Measurements from ENCODE around the gene PPP3R2.
"Not testable (repeated sequence)": the region's sequence is repeated elsewhere in the genome, so short reads cannot be mapped to it uniquely, and the experiment has no call there.

Gene PPP3R2

GRCh38 chr9:101601904-101602765, 7.4 kb upstream of the PPP3R2 start:
- peak; percentile 55 for TF ChIP-seq CTCF (IDR thresholded peaks at IDR 0.05; ENCODE audit: low read depth, low read length)
- no peak for TF ChIP-seq POLR2A (IDR thresholded peaks at IDR 0.05; ENCODE audit: extremely low read depth, insufficient read length)
- no peak for TF ChIP-seq MAX (IDR thresholded peaks at IDR 0.05; ENCODE audit: low read depth, low read length)
- H3K4me3 ChIP-seq (ENCODE audit: low read depth, low read length), result no peak overlapping the region
- peak; percentile 52 for DNase-seq (ENCODE audit: low read depth)

GRCh38 chr9:101593345-101593744, 1.4 kb downstream of the PPP3R2 start:
- H3K4me3 ChIP-seq (ENCODE audit: low read depth, low read length), result no peak overlapping the region
- TF ChIP-seq CTCF (IDR thresholded peaks at IDR 0.05; ENCODE audit: low read depth, low read length) (no peak), POLR2A (IDR thresholded peaks at IDR 0.05; ENCODE audit: extremely low read depth, insufficient read length) (no peak), MAX (IDR thresholded peaks at IDR 0.05; ENCODE audit: low read depth, low read length) (no peak), MYC (IDR thresholded peaks at IDR 0.05; ENCODE audit: low read depth, low read length) (no peak)
- no peak for DNase-seq (ENCODE audit: low read depth)

GRCh38 chr9:101592788-101593187, 2.0 kb downstream of the PPP3R2 start:
- TF ChIP-seq CTCF (IDR thresholded peaks at IDR 0.05; ENCODE audit: low read depth, low read length) (no peak), MYC (IDR thresholded peaks at IDR 0.05; ENCODE audit: low read depth, low read length) (no peak), POLR2A (IDR thresholded peaks at IDR 0.05; ENCODE audit: extremely low read depth, insufficient read length) (no peak), MAX (IDR thresholded peaks at IDR 0.05; ENCODE audit: low read depth, low read length) (no peak)
- DNase-seq (ENCODE audit: low read depth), result no peak
- no peak overlapping the region for H3K4me3 ChIP-seq (ENCODE audit: low read depth, low read length)

GRCh38 chr9:101591787-101592446, 2.9 kb downstream of the PPP3R2 start:
- no peak overlapping the region for H3K4me3 ChIP-seq (ENCODE audit: low read depth, low read length)
- DNase-seq (ENCODE audit: low read depth), result no peak
- TF ChIP-seq CTCF (IDR thresholded peaks at IDR 0.05; ENCODE audit: low read depth, low read length), result no peak
- no peak for TF ChIP-seq MYC (IDR thresholded peaks at IDR 0.05; ENCODE audit: low read depth, low read length)
- no peak for TF ChIP-seq POLR2A (IDR thresholded peaks at IDR 0.05; ENCODE audit: extremely low read depth, insufficient read length)
- no peak for TF ChIP-seq MAX (IDR thresholded peaks at IDR 0.05; ENCODE audit: low read depth, low read length)

GRCh38 chr9:101590901-101591300, 3.9 kb downstream of the PPP3R2 start:
- no peak for TF ChIP-seq MYC (IDR thresholded peaks at IDR 0.05; ENCODE audit: low read depth, low read length)
- TF ChIP-seq CTCF (IDR thresholded peaks at IDR 0.05; ENCODE audit: low read depth, low read length), result no peak
- no peak for TF ChIP-seq POLR2A (IDR thresholded peaks at IDR 0.05; ENCODE audit: extremely low read depth, insufficient read length)
- TF ChIP-seq MAX (IDR thresholded peaks at IDR 0.05; ENCODE audit: low read depth, low read length), result no peak
- no peak for DNase-seq (ENCODE audit: low read depth)

GRCh38 chr9:101590074-101590473, 4.7 kb downstream of the PPP3R2 start:
- DNase-seq (ENCODE audit: low read depth); H3K4me3 ChIP-seq (ENCODE audit: low read depth, low read length): not testable (repeated sequence)

More at GRCh38 chr9:101590901-101591300, 3.9 kb downstream of the PPP3R2 start:
- no peak overlapping the region for H3K4me3 ChIP-seq (ENCODE audit: low read depth, low read length)
